GM12892 (cell line): ENCODE data around the gene OLFM1.

Experiments used
- POLR2A ChIP-seq: IDR thresholded peaks from 2 replicates; pipeline ENCODE4 v1.6.1; 2011; ENCODE audit warnings: low read depth, low read length, control low read depth
- POLR2AphosphoS5 ChIP-seq: IDR thresholded peaks from 2 replicates; pipeline ENCODE4 v1.6.1; 2011; ENCODE audit warnings: low read depth, low read length, control low read depth
- TAF1 ChIP-seq: IDR thresholded peaks from 2 replicates; pipeline ENCODE4 v1.6.1; 2011; ENCODE audit warnings: low read depth, mild to moderate bottlenecking, control low read depth, low read length, borderline replicate concordance

DNA sequence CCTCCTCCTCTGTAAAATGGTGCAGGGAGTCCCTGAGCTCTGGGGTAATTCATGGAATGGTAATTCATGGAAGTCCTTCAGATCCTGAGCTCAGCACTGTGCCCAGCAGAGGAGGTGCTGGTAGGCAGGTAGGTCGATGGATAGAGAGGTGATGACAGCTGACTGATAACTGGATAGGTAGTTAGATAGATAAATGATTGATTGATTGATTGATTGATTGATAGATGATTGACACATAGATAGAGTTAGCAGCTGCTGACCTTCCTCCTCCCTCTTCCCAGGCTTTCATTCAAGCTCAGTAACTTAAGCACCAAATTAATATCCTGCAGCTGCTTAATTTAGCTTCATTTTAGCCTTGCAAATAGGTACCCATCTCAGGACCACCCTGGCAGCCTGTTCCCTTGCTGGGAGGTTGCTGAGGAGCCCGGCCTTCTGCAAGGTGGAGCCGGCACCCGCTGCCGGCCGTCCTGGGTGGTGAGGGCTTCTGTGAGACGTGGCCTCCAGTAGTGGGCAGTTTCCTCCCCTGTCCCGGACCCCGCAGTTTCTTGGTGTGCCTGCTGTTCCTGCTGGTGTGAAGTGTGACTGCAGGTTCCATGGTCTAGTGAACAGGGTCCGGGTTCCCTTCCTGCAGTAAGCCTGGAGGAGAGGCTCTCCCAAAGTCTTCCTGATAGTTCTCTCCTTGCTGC lies 13.4 kb downstream of the OLFM1 start:
- TF ChIP-seq POLR2AphosphoS5 (no peak), POLR2A (no peak), TAF1 (no peak)
